Mucosa of rectum (tissue), 2 donors: Measurements from ENCODE around the gene RUNDC1.

Source experiments
- H3K27ac ChIP-seq, 2 donors: one replicate each; pipeline ENCODE4 v1.7.0; 2013; ENCODE audit warnings: inconsistent platforms in 2 of 2, low read depth in 2 of 2, low read length in 2 of 2
- H3K27me3 ChIP-seq, 2 donors: one replicate each; pipeline ENCODE4 v1.7.0; 2013; ENCODE audit warnings: low read length in 2 of 2; ENCODE audit not compliant: control insufficient read depth in 2 of 2, insufficient read depth in 2 of 2
- H3K36me3 ChIP-seq, 2 donors: one replicate each; pipeline ENCODE4 v1.7.0; 2013; ENCODE audit warnings: low read length in 2 of 2; ENCODE audit not compliant: control insufficient read depth in 2 of 2, insufficient read depth in 2 of 2
- H3K4me1 ChIP-seq, 2 donors: one replicate each; pipeline ENCODE4 v1.7.0; 2013; ENCODE audit warnings: low read length in 2 of 2, mild to moderate bottlenecking in 1 of 2; ENCODE audit not compliant: control insufficient read depth in 2 of 2, insufficient read depth in 2 of 2
- H3K4me3 ChIP-seq, 2 donors: one replicate each; pipeline ENCODE4 v1.7.0; 2013; ENCODE audit warnings: low read length in 2 of 2
- H3K9ac ChIP-seq, 2 donors: one replicate each; pipeline ENCODE4 v1.7.0; 2013; ENCODE audit warnings: low read length in 2 of 2, low read depth in 1 of 2, mild to moderate bottlenecking in 1 of 2
- H3K9me3 ChIP-seq, 2 donors: one replicate each; pipeline ENCODE4 v1.7.0; 2013; ENCODE audit warnings: low read length in 2 of 2; ENCODE audit not compliant: control insufficient read depth in 2 of 2
- donor health status: healthy.
- donor health status: Normal muscosa, but diverticular disease.

Gene RUNDC1

GRCh38 chr17:43025766-43026537, 45.6 kb downstream of the RUNDC1 start:
- Histone ChIP-seq H3K4me3 (no peak overlapping the region), H3K27me3 (peaks cover 0 to 2% of the 10 kb centered on the region in 2 donors)

GRCh38 chr17:43026595-43026994, 46.2 kb downstream of the RUNDC1 start:
- Histone ChIP-seq H3K36me3 (no peaks in the 10 kb centered on the region), H3K9ac (no peak overlapping the region), H3K9me3 (no peaks in the 10 kb centered on the region), H3K4me3 (no peak overlapping the region), H3K4me1 (peaks cover 6 to 7% of the 10 kb centered on the region in 2 donors), H3K27ac (no peak overlapping the region), H3K27me3 (peaks cover 0 to 2% of the 10 kb centered on the region in 2 donors)

More at GRCh38 chr17:43025766-43026537, 45.6 kb downstream of the RUNDC1 start:
- Histone ChIP-seq H3K27ac (no peak overlapping the region), H3K9ac (no peak overlapping the region), H3K36me3 (no peaks in the 10 kb centered on the region), H3K9me3 (no peaks in the 10 kb centered on the region), H3K4me1 (peaks cover 7% of the 10 kb centered on the region in 2 donors)

GRCh38 chr17:43027091-43028032, 47.0 kb downstream of the RUNDC1 start:
- H3K36me3 ChIP-seq = no peaks in the 10 kb centered on the region
- peaks cover 0 to 2% of the 10 kb centered on the region in 2 donors for H3K27me3 ChIP-seq
- H3K9ac ChIP-seq = no peak overlapping the region
- H3K4me1 ChIP-seq = peaks cover 4 to 7% of the 10 kb centered on the region in 2 donors
- no peak overlapping the region for H3K27ac ChIP-seq
- no peak overlapping the region for H3K4me3 ChIP-seq
- no peaks in the 10 kb centered on the region for H3K9me3 ChIP-seq

- Histone ChIP-seq H3K27ac (no peak overlapping the region), H3K4me3 (no peak overlapping the region), H3K9me3 (no peaks in the 10 kb centered on the region)
Observed at GRCh38 chr17:43028221-43028861, 48.0 kb downstream of the RUNDC1 start.

GRCh38 chr17:43030137-43030767, 49.9 kb downstream of the RUNDC1 start:
- Histone ChIP-seq H3K4me1 (no peaks in the 10 kb centered on the region), H3K27ac (no peak overlapping the region), H3K36me3 (no peaks in the 10 kb centered on the region), H3K9me3 (no peaks in the 10 kb centered on the region), H3K27me3 (peaks cover 0 to 2% of the 10 kb centered on the region in 2 donors), H3K4me3 (no peak overlapping the region), H3K9ac (no peak overlapping the region)

More at GRCh38 chr17:43028221-43028861, 48.0 kb downstream of the RUNDC1 start:
- Histone ChIP-seq H3K4me1 (peaks cover 4 to 7% of the 10 kb centered on the region in 2 donors), H3K36me3 (no peaks in the 10 kb centered on the region), H3K9ac (no peak overlapping the region), H3K27me3 (peaks cover 0 to 2% of the 10 kb centered on the region in 2 donors)

GRCh38 chr17:43031666-43032065, 51.3 kb downstream of the RUNDC1 start:
- no peak overlapping the region for H3K9ac ChIP-seq
- no peaks in the 10 kb centered on the region for H3K9me3 ChIP-seq
- H3K4me1 ChIP-seq = no peaks in the 10 kb centered on the region
- H3K27ac ChIP-seq = no peak overlapping the region
- no peak overlapping the region for H3K4me3 ChIP-seq
- H3K36me3 ChIP-seq = no peaks in the 10 kb centered on the region
- H3K27me3 ChIP-seq = no peaks in the 10 kb centered on the region

- Histone ChIP-seq H3K27ac (no peak overlapping the region), H3K27me3 (no peaks in the 10 kb centered on the region), H3K4me1 (no peaks in the 10 kb centered on the region), H3K9me3 (no peaks in the 10 kb centered on the region), H3K4me3 (no peak overlapping the region), H3K36me3 (no peaks in the 10 kb centered on the region), H3K9ac (no peak overlapping the region)
Observed at GRCh38 chr17:43033948-43034881, 53.9 kb downstream of the RUNDC1 start.

- no peaks in the 10 kb centered on the region for H3K36me3 ChIP-seq
- H3K27ac ChIP-seq = no peak overlapping the region
- no peaks in the 10 kb centered on the region for H3K27me3 ChIP-seq
- no peak overlapping the region for H3K4me3 ChIP-seq
- no peaks in the 10 kb centered on the region for H3K9me3 ChIP-seq
- no peaks in the 10 kb centered on the region for H3K4me1 ChIP-seq
- H3K9ac ChIP-seq = no peak overlapping the region
Observed at GRCh38 chr17:43034894-43035293, 54.5 kb downstream of the RUNDC1 start.

- Histone ChIP-seq H3K4me3 (no peak overlapping the region), H3K27ac (no peak overlapping the region), H3K9me3 (no peaks in the 10 kb centered on the region), H3K27me3 (no peaks in the 10 kb centered on the region), H3K4me1 (no peaks in the 10 kb centered on the region), H3K9ac (no peak overlapping the region), H3K36me3 (no peaks in the 10 kb centered on the region)
Observed at GRCh38 chr17:43039646-43040045, 59.3 kb downstream of the RUNDC1 start.
